Measurements from ENCODE around the gene TNF.

The TNF gene

DNA sequence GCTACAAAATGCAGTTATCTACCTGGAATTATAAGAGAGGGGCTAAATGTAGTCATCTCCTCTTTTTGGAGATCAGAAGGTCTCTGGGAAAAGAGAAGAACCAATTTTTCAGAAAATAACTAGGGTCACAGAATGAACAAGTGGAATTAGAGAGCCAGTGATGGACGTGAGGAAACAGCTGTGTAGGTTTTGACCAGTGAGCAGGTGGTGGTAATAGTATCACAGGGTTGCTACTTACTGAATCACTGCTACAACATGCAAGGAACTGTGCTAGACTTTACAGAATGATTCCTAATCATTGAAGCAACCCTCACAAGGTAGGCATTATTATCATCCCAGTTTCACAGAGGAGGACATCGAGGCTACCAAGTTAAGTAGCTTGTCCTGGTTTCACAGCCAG is 30.7 kb upstream of the TNF start:
- no peak for DNase-seq (ENCODE audit: low spot score)

DNA sequence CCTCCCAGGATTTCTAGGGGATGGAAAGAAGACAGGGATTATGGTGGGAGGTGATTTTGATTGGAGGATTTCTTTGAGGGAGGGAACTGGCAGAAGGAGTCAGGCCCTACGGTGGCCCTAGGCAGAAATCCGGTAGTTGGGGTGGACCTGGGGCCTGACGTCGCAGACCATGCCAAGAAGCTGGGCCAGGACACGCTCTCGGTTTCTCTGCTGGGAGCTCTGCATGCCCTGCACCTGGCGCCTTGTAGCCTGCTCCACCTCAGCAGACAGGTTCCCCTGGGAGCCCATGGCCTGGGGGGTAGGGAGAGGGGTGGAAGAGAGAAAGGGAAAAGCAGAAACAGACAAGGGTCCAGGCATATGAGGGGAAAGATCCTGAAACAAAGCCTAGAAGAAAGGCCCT is 30.1 kb upstream of the TNF start:
- no peak for DNase-seq (ENCODE audit: low spot score)

DNA sequence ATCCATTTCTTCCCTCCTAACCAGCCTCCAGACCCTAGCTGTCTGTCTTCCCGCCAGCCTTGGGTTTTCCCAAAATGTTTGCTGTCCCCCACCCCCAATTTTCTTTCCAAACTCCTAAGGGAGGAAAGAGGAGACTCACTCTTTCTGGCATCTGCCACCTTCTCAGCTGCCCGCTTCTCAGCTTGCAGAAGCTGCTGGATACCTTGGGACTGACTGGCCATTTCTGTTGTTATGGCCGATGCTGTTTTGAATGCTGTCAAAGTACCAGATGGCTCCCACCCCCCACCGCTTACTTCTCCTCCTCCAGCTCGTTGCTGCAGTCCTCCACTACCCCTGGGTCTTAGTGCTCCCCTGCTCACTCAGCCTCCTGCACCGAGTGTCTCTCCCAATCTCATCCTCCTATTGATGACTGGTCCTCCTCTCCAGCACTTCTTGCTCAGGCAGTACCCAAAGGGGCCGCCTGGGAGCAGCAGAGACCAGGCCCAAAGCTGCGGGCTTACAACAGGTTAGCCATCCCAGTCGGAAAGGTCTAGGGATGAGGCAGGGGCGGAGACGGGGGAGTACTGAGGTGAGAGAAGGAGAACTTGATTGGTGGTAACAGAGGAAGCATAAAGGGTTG is 28.9 kb upstream of the TNF start, which contains the start of gene ATP6V1G2:
TSS of gene ATP6V1G2 (minus strand) at position 270 of the 619 bp plus-strand sequence. CDS start at position 221, 49 bp downstream.
- DNase-seq (ENCODE audit: low spot score) = peak; percentile 46

DNA sequence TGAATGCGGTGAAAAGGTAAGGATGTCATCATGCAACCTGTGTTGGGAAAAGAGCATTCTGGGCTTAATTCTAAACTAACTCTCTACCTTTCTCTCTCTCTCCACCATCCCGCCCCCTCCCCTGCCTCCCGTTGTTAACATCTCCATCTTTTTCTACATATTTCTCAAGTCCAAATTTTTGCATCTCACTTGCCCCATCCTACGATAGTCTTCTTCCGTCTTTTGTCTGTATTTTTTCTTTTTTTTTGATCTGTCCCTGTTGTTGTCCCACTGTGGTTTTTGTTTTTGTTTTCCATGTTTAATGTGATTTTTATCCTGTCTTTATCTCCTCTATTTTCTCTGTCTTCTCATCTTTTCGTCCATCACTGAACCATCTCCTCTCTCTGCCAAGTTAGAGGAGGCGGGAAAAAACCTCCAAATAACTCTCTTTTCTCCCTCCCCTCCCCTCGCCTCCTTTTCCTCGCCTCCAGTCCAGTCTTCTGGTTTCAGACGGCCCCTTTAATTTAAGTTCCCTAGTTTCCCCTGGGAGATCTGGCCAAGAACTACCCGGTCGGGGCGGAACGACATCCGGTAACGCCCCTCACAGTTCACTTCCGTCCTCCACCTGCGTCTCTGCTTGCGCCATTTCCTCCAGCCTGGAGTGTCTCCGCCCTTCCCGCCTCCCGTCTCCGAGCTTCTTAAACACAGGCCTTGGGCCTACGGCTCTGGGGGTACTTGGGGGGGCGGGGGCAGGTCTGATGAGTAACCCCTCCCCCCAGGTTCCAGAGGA is 28.2 kb upstream of the TNF start, which contains the start of gene NFKBIL1:
TSS of gene NFKBIL1 (plus strand) at position 651 of the 769 bp plus-strand sequence. CDS start at position 738, 87 bp downstream.
- peak; percentile 71 for DNase-seq (ENCODE audit: low spot score)

DNA sequence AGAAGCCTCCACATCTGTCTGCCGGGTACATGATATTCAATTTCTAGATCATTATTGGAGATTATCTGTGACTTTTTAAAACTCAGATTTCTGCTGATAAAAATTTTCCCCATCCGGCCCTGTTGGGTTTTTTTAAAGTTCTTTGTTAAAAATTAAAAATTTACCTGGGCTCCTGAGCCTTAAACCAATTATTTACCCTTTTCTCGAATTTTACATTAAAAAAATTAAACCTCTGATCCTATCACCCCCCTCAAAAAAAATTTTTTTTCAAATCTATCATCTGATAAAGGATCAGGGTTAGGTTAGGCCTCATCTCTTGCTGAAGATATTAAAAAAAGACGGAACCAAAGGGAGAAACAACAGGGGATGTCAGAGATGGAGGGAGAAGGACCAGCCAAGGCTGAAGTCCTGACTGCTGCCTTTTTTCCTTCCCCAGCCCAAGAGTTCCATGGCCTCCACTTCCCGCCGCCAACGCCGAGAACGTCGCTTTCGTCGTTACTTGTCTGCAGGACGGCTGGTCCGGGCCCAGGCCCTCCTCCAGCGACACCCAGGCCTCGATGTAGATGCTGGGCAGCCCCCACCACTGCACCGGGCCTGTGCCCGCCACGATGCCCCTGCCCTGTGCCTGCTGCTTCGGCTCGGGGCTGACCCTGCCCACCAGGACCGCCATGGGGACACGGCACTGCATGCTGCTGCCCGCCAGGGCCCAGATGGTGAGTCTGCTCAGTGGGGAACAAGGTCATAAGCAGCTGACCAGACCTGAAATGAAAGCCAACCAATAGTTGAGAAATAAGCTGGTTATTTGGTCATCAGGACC is 27.4 kb upstream of the TNF start:
- DNase-seq (ENCODE audit: low spot score) = no peak

DNA sequence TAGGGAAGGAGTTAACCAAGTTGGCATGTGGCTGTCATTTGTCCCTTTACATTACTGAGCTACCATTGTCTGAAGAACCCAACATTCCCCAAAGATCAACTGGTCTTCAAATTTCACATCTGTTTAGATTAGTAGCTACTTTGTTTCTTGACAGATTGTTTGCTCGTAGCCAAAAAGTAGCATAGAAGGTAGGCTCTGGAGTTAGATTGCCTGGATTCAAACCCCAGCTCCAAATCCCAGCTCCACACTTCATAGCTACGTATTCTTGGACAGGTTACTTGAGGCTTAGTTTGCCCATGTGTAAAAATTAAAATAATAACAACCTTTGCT is 26.9 kb upstream of the TNF start:
- no peak for DNase-seq (ENCODE audit: low spot score)

DNA sequence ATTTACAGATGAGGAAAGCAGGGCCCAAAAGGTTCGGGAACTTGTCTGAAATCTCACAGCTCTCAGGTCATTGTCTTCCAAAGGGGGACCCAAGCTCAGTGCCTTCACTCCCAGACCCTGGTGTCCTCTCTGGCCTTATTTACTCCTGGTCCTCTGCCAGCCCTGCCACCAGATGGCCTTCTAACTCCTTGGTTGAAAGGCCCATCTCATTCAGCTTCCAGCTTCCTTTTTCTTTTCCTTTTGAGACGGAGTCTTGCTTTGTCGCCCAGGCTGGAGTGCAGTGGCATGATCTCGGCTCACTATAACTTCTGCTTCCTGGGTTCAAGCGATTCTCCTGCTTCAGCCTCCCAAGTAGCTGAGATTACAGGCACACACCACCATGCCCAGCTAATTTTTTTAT is 24.0 kb upstream of the TNF start:
- peak; percentile 30 for DNase-seq (ENCODE audit: low spot score)

DNA sequence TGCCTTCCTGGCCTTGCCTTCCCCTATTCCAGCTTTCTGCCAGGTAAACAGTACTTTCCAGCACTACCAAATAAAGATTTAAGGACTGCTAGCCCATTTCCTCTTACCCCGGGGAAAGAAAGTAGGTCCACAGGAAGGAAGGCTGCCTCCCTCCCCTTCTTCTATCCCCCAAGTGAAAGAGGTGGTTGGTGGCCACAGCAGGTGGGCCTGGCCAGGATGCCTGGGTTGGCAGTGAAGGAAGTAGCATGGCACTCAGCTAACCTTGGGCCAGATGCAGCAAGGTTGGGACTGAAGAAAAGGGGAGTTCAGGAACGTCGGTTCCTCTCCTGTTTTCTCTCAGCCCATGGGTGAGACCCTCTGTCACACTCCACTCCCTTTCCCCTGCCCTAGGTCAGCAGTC is 19.1 kb upstream of the TNF start:
- no peak for DNase-seq (ENCODE audit: low spot score)

DNA sequence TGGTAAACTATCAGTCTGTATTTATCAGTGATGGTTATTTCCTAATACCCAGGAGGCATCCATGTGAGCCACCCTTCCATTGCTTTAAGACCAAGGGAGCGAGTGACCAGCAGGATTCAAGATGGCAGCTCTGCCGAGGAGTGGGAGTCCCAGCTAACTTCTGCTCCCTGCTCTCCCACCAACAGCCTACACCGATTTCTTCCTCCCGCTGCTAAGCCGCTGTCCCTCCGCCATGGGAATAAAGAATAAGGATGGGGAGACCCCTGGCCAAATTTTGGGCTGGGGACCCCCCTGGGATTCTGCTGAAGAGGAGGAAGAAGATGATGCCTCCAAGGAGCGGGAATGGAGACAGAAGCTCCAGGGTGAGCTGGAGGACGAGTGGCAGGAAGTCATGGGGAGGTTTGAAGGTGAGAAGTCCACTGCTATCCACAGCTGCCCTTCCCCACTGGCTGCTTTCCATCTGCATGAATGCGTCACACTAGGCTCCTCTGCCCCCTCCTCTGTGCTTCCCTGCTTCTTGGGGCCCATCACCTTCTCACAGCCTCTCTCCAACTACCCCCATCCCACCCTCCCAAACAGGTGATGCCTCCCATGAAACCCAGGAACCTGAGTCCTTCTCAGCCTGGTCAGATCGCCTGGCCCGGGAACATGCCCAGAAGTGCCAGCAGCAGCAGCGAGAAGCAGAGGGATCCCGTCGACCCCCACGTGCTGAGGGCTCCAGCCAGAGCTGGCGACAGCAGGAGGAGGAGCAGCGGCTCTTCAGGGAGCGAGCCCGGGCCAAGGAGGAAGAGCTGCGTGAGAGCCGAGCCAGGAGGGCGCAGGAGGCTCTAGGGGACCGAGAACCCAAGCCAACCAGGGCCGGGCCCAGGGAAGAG is 17.7 kb upstream of the TNF start:
- no peak for DNase-seq (ENCODE audit: low spot score)

DNA sequence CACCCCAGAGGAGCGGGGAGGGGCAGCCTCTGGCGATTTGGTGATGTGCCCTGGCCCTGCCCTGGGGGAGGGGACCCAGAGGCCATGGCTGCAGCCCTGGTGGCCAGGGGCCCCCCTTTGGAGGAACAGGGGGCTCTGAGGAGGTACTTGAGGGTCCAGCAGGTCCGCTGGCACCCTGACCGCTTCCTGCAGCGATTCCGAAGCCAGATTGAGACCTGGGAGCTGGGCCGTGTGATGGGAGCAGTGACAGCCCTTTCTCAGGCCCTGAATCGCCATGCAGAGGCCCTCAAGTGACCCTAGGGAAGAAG is 17.1 kb upstream of the TNF start:
- no peak for DNase-seq (ENCODE audit: low spot score)

DNA sequence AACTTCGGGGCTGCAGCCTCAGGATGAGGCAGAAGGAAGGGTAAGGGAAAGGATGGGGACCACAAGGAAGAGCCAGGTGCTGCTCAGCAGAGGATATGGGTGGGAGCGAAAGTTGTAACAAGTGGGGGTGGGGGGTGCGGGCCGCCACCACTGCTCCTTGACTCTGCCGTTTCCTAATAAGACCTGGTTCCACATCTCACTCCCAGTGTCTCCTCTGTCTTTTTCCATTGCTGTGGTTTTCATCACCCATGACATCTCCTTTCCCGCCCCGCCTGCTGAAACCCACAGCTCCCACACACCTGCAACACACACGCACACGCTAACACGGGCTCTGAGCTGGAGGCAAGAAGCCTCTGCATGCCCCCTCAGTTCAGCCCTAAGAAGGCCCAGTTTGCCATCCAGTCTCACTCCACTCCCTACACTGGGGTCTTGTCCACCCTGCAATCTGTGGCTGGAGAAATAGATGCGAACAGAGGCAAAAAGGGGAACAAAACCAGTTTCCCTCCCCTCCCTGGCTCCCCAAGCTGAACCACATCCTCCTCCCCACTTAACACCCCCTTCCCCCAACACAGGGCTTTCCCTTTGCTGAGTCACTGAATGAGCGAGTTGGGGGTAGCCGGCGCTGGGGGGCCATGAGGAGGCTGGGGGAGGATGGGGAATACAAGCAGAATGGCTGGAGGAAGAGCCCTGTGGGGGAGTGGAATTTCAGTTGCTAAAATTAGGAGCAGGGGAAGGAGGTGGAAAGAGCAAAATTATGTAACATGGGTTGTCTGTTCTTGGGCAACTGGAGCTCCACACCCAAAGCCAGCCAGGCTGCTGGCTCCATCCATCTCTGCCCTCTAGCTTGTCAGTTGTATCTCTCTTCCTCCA is 16.5 kb upstream of the TNF start:
- no peak for DNase-seq (ENCODE audit: low spot score)

DNA sequence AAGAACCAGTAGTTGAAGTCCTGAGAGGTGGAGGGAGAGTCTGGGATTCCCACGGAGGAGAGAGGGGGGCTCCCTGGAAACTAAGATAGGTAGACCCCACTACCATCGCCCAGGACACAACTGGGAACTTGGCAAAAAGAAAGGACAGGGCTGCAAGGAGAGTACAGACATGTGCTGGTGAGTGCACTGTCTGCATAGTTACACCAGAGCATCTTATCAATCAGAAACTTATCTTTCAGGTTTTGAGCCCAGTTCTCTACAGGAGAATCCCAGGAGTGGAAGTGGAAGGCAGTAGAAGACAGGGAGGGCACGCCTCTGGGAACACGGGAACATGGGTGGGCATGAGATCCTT is 15.8 kb upstream of the TNF start:
- no peak for DNase-seq (ENCODE audit: low spot score)

DNA sequence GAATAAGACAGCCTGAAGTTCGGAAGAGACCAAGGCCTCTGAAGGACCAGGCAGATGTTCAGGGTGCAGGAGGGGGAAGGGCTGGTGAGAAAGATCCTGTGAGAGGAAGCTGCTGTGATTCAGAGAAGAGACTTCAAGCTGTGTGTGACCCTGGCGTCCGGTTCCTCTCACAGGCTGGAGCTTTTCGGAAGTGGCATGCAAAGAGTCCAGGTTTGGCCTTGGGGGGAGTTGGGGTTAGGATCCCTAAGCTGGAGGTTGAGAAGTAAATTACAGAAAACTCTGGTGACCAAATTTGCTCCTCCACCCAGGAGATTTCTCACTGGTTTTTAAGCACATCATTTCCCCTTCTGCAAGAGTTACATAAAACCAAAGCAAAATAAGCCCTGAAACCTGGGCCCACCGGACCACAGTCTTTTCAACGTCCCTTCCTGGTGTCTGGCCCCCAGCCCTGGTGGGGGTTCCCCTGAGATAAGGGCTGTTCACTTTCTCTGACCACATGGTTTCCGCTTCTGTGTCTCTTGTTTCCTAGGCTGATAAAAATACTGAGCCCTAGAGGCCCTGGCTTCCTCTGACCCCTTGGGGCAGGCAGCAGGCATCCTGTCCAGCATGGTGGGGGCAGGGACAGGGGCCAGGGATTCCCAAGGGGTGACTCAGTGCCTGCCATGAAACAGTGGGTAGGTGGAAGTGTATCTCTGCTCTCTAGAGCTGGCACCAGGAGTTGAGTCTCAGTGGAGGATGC is 15.2 kb upstream of the TNF start:
- no peak for DNase-seq (ENCODE audit: low spot score)

DNA sequence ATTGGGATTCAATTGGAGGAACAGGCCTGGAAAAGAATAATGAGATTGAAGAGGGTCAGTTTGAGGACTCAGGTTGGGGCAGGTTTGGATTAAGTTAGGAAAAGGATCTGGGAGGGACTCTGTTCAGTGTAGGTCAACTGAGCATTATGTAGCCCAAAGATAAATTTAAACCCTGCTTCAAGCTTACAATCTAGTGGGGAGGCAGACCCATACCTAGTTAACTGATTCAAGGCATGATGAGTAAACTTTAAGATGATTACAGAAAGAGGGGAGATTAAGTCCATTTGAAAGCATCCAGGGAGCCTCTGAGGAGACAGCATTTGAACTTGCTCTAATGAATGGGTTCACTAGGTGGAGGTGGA is 14.7 kb upstream of the TNF start:
- no peak for DNase-seq (ENCODE audit: low spot score)

DNA sequence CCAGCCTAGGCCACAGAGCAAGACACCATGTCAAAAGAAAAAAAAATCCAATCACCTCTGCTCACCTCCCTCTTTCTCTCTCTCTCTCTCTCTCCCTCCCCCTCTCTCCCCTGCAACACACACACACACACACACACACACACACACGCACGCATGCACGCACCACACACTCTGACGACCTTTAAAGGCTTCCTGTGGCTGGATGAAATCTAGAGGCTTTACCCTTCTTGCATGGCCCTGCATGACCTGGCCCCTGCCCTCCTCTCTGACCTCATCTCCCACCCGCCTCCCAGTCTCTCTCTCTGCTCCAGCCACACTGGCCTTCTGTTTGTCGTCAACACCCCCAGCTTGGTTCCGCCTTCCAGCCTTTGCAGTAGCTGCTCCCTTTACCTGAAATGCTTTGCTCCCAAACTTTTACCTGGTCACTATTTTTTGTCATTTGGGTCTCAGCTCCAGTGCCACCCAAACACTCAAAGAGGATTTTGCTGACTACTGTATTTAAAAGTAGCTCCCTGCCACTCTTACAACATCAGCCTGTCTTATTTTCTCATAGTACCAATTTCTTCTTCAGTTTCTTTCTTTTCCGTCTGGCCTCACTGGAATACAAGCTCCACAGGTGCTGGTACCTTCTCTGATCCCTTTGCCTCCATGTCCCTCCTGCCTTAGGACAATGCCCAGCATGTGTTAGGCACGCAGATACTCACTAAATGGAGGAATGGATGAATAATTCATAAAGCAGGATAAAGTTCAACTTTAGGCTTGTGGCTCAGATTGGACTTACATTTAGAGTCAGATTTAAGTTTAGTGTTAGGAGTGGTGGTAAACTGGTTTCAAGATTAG is 7.6 kb upstream of the TNF start:
- no peak for DNase-seq (ENCODE audit: low spot score)

DNA sequence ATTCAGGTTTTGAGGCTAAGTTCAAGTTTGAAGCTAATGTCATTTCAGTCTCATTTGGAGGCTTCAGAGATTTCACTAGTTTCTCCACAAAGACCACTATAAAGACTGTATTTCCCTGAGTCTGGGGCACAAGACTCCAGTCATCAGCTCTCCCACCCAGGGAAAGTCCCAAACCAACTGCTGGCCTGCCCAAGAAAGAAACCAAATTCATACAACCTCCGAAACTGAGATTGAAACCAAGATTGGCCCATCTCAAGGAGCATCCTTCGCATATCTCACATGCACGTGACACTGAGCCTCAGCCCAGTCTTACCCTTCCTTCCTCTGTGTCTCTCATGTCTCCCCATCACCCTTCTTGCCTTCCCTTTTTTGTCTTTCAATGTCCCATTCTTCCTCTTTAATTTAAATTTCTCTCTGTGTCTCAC is 6.8 kb upstream of the TNF start:
- no peak for DNase-seq (ENCODE audit: low spot score)

DNA sequence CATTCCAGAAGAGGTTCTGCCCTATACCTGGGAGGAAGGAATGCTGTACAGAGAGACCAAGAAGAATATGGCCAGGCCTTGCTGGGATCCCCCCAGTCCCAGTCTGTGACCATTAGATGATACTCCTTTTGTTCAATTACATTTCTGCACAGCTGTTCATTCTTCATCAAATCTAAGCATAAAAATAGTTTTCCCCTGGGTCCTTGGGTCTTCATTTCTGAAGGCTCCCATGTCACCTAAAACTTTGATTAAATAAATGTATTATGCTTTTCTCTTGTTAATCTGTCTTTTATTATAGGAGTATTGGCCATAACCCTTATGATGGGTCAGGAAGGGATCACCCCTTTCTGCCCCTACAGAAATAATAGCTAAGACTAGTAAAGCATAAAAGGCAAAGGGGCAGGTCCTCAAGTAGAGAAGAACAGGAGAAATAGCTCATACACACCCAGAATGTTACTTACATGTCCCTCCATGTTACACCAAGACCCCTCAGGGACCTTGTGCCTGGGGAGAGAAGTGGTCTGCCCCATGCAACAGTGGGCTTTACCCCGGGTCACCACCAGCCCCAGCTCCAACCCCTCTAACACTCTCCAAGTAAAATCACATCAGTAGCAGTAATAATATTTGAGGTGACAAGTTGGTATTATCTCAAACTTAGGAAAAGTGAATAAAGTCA is 5.4 kb upstream of the TNF start:
- DNase-seq (ENCODE audit: low spot score) = no peak

DNA sequence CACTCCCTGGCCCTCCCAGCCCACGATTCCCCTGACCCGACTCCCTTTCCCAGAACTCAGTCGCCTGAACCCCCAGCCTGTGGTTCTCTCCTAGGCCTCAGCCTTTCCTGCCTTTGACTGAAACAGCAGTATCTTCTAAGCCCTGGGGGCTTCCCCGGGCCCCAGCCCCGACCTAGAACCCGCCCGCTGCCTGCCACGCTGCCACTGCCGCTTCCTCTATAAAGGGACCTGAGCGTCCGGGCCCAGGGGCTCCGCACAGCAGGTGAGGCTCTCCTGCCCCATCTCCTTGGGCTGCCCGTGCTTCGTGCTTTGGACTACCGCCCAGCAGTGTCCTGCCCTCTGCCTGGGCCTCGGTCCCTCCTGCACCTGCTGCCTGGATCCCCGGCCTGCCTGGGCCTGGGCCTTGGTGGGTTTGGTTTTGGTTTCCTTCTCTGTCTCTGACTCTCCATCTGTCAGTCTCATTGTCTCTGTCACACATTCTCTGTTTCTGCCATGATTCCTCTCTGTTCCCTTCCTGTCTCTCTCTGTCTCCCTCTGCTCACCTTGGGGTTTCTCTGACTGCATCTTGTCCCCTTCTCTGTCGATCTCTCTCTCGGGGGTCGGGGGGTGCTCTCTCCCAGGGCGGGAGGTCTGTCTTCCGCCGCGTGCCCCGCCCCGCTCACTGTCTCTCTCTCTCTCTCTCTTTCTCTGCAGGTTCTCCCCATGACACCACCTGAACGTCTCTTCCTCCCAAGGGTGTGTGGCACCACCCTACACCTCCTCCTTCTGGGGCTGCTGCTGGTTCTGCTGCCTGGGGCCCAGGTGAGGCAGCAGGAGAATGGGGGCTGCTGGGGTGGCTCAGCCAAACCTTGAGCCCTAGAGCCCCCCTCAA is 3.1 kb upstream of the TNF start, which contains the start of gene LTA:
TSS of gene LTA (plus strand) at position 249 of the 871 bp plus-strand sequence. CDS start at position 703, 454 bp downstream.
- no peak for DNase-seq (ENCODE audit: low spot score)

Data from HuH-7.5 (cell line).